ENCODE results near the gene MDN1.
"Not testable (repeated sequence)": the region's sequence is repeated elsewhere in the genome, so short reads cannot be mapped to it uniquely, and the experiment has no call there.

MDN1 gene

GRCh38 chr6:89650579-89650978 is 169.0 kb downstream of the MDN1 start:
- no peak for DNase-seq (ENCODE audit: low read depth)

GRCh38 chr6:89649682-89650081 is 169.9 kb downstream of the MDN1 start:
- no peak for DNase-seq (ENCODE audit: low read depth)

- no peak for DNase-seq (ENCODE audit: low read depth)
Observed at GRCh38 chr6:89644864-89645263, 174.7 kb downstream of the MDN1 start.

DNA sequence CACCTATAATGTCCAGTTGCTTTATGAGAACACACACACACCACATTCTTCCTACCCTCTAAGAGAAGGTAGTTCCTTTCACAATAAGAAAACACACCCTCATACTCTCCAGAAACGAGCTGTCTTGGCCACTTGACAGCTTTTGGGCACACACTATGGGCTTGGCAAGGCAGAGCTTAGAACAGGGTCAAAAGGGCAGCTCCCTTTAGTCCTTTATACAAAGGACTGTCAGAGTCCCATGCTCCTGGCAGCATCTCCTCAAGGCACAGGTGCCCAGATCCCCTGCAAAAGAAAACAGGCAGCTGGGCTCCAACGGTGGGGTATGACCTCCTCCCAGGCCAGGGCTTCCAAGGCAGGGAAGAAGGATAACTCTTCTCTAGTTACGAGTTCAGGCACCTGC is 176.2 kb downstream of the MDN1 start:
- DNase-seq (ENCODE audit: low read depth): no peak

DNA sequence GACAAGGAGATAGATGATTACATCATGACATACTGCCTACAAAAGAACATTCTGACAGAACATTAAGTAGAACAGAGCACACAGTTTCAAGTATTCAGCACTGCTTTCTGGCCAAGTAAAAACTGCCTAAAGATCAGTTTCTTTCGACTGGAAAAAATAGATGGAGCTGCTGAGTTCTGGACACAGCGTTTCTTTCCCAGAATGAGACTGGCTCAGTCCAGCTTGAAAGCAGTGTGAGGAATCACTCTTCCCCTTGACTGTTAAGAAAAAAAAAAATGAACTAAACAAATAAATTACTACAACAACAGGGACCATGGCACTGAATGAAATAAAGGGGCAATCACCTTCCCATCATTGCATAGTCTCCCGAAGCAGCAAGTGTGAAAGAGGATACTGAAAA is 176.6 kb downstream of the MDN1 start:
- DNase-seq (ENCODE audit: low read depth): no peak

- not testable (repeated sequence) for DNase-seq (ENCODE audit: low read depth)
Observed at GRCh38 chr6:89641581-89641980, 178.0 kb downstream of the MDN1 start.

GRCh38 chr6:89640804-89641203 is 178.8 kb downstream of the MDN1 start:
- DNase-seq (ENCODE audit: low read depth): no peak

GRCh38 chr6:89638320-89639195 is 181.0 kb downstream of the MDN1 start, which contains the start of gene LYRM2:
Gene LYRM2 (minus strand): TSS chr6:89638747. CDS start chr6:89638716, 31 bp downstream.
- DNase-seq (ENCODE audit: low read depth): peak; percentile 91

- DNase-seq (ENCODE audit: low read depth): no peak
Observed at GRCh38 chr6:89637960-89638319, 181.7 kb downstream of the MDN1 start.

- not testable (repeated sequence) for DNase-seq (ENCODE audit: low read depth)
Observed at GRCh38 chr6:89636412-89636811, 183.2 kb downstream of the MDN1 start.

DNA sequence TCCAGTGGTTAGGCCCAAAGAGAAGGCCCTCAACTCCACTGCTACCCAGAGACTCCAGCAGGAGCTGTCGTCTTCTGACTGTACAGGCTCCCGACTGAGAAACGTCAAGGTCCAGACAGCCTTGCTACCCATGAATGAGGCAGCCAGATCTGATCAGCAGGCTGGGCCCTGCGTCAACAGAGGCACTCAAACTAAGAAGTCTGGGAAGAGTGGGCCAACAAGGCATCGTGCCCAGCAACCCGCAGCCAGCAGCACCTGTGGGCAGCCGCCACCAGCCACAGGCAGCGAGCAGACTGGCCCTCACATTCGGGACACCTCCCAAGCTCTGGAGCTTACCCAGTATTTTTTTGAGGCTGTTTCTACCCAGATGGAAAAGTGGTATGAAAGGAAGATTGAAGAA is 189.1 kb downstream of the MDN1 start:
- DNase-seq (ENCODE audit: low read depth): no peak

- no peak for DNase-seq (ENCODE audit: low read depth)
Observed at GRCh38 chr6:89623749-89624148, 195.8 kb downstream of the MDN1 start.

- no peak for DNase-seq (ENCODE audit: low read depth)
Observed at GRCh38 chr6:89619567-89619966, 200.0 kb downstream of the MDN1 start.

DNA sequence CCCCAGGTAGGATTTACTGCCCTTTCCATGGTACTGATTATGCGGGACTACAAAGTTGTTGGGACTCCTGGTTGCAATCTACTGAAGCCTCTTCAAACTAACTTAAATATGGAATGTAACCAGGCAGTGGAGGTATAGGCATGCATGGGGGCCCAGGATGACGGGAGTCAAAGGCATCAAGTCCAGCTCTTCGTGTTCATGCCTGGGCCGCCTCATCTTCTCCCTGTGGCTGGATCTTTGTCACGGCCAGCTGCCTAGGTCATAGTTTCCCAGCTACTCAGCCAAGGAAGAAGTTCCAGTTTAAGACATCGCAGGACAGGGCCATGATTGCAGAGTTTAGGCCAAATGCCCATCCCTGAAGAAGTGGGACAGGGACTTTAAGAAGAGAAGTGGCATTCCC is 201.6 kb downstream of the MDN1 start:
- DNase-seq (ENCODE audit: low read depth): no peak

DNA sequence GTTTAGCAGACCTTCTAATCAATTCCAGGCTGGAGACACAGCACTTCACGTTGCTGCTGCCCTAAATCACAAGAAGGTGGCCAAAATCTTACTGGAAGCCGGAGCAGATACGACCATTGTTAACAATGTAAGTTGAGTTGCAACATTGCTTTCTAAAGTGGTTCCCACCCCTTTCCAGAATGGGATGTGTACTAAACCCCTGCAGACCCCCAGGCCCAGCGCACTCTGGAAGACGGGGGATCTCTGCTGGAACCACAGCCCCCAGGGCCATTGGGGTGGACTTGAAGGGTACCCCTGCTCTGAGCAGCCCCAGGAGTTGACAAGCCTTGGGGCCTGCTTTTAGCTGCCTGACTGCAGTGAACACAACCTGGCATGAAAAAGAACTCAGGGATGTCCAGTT is 203.1 kb downstream of the MDN1 start:
- DNase-seq (ENCODE audit: low read depth): no peak

GRCh38 chr6:89615882-89616281 is 203.7 kb downstream of the MDN1 start:
- DNase-seq (ENCODE audit: low read depth): no peak

DNA sequence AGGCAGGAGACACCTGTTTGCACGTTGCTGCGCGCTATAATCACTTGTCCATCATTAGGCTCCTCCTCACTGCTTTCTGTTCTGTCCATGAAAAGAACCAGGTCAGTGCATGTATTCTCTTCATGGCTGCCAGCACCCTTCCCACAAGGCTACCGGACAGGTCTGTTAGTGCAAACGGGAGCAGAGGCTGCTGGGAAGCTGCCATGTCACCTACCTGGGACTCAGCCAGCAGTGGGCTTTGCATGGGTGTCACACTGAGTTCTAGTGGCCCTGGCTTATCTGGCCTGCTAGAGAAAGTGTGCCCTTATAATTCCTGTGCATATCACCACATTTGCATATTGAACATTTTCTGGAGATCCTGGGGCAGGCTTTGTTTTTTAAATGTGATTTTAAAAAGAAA is 205.8 kb downstream of the MDN1 start:
- no peak for DNase-seq (ENCODE audit: low read depth)

- DNase-seq (ENCODE audit: low read depth): no peak
Observed at GRCh38 chr6:89612121-89612520, 207.5 kb downstream of the MDN1 start.

GRCh38 chr6:89611666-89612065 is 207.9 kb downstream of the MDN1 start:
- DNase-seq (ENCODE audit: low read depth): no peak

DNA sequence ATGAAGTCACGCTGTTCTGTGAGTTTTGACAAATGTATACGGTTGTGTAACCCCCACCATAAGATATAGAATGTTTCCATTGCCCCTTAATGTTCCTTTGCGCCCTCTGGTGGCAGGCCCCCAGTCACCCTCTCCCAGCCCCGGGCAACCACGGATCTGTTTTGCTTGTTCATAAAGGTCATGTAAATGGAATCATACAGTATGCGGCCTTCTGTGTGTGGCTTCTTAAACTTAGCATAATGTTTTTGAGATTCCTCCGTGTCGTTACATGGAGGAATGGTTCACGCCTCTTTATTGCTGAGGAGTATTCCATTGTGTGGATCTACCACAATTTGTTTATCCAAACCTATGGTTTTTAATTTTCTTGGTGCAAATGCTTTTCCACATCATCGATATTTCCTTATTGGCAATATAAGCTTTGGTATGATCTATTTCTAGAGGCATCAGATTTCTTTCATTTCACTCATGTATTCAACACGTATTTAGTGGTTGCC is 209.4 kb downstream of the MDN1 start:
- peak; percentile 18 for DNase-seq (ENCODE audit: low read depth)

GRCh38 chr6:89605861-89606260 is 213.7 kb downstream of the MDN1 start:
- DNase-seq (ENCODE audit: low read depth): no peak

DNA sequence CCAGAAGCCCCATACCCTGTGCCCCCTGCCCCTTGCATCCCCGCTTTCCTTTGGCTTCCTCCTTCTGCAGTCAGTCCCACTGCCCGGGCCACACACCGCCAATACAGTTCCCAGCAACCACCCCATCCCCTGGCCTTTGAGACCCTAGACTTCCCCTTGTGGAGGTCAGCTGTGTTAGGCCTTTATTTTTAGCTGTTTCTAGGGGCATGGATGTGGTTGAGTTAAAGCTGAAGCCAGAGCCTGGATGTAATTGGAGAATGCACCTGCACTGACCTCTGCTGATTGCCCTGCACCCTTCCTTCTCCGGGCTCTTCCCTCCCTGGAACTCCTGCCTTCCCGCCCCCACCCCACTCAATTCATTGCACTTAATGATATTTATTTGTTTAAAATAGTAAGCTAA is 214.9 kb downstream of the MDN1 start:
- DNase-seq (ENCODE audit: low read depth): no peak

DNA sequence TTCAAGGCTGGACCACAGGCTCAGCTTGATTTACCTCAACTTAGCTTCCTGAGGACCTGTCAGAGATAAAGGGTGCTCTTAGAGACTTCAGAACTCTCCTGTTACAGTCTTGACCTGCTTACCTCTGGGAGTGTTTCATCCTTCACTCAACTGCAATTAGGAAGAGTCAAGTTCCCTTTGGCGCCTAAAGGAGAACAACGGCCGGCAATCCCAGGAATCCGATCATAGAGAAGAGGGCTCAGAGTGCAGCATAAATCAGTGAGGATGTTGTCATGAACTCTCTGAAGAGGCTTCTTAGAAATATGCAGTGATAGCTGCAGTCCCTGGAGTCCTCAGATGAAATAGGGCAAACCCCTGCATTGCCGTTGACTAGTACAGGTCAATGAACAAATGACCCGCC is 217.4 kb downstream of the MDN1 start:
- DNase-seq (ENCODE audit: low read depth): no peak

- DNase-seq (ENCODE audit: low read depth): no peak
Observed at GRCh38 chr6:89599727-89600126, 219.9 kb downstream of the MDN1 start.
